HL-60 (cell line): ENCODE results near the gene DNAJB6.
"Not testable (repeated sequence)": the region's sequence is repeated elsewhere in the genome, so short reads cannot be mapped to it uniquely, and the experiment has no call there.

Experiments
- SPI1 ChIP-seq: IDR thresholded peaks from 2 replicates; pipeline ENCODE4 v1.6.1; 2012; ENCODE audit warnings: low read depth, mild to moderate bottlenecking, borderline replicate concordance
- TF ChIP-seq, protein P1 (sequence below): IDR thresholded peaks from one replicate; pipeline ENCODE4 v1.5.1; 2011; ENCODE audit warnings: low read length, control low read depth, inconsistent platforms; ENCODE audit not compliant: insufficient read depth
- TF ChIP-seq, protein P2 (sequence below): IDR thresholded peaks from 2 replicates; pipeline ENCODE4 v1.6.1; 2012; ENCODE audit warnings: low read depth; ENCODE audit not compliant: insufficient replicate concordance

DNA sequence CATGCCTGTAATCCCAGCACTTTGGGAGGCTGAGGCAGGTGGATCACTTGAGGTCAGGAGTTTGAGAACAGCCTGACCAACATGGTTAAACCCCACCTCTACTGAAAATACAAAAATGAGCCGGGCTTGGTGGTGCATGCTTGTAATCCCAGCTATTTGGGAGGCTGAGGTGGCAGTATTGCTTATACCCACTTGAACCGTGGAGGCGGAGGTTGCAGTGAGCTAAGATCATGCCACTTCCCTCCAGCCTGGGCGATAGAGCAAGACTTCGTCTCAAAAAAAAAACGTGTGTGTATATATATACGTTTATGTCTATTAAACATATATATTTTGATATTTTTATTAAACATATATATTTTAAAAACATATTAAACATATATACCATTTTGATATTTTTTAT lies 5.8 kb upstream of the DNAJB6 start:
- TF ChIP-seq, protein P1, sequence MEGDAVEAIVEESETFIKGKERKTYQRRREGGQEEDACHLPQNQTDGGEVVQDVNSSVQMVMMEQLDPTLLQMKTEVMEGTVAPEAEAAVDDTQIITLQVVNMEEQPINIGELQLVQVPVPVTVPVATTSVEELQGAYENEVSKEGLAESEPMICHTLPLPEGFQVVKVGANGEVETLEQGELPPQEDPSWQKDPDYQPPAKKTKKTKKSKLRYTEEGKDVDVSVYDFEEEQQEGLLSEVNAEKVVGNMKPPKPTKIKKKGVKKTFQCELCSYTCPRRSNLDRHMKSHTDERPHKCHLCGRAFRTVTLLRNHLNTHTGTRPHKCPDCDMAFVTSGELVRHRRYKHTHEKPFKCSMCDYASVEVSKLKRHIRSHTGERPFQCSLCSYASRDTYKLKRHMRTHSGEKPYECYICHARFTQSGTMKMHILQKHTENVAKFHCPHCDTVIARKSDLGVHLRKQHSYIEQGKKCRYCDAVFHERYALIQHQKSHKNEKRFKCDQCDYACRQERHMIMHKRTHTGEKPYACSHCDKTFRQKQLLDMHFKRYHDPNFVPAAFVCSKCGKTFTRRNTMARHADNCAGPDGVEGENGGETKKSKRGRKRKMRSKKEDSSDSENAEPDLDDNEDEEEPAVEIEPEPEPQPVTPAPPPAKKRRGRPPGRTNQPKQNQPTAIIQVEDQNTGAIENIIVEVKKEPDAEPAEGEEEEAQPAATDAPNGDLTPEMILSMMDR: not testable (repeated sequence)
- TF ChIP-seq SPI1: not testable (repeated sequence)
- TF ChIP-seq, protein P2, sequence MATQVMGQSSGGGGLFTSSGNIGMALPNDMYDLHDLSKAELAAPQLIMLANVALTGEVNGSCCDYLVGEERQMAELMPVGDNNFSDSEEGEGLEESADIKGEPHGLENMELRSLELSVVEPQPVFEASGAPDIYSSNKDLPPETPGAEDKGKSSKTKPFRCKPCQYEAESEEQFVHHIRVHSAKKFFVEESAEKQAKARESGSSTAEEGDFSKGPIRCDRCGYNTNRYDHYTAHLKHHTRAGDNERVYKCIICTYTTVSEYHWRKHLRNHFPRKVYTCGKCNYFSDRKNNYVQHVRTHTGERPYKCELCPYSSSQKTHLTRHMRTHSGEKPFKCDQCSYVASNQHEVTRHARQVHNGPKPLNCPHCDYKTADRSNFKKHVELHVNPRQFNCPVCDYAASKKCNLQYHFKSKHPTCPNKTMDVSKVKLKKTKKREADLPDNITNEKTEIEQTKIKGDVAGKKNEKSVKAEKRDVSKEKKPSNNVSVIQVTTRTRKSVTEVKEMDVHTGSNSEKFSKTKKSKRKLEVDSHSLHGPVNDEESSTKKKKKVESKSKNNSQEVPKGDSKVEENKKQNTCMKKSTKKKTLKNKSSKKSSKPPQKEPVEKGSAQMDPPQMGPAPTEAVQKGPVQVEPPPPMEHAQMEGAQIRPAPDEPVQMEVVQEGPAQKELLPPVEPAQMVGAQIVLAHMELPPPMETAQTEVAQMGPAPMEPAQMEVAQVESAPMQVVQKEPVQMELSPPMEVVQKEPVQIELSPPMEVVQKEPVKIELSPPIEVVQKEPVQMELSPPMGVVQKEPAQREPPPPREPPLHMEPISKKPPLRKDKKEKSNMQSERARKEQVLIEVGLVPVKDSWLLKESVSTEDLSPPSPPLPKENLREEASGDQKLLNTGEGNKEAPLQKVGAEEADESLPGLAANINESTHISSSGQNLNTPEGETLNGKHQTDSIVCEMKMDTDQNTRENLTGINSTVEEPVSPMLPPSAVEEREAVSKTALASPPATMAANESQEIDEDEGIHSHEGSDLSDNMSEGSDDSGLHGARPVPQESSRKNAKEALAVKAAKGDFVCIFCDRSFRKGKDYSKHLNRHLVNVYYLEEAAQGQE: not testable (repeated sequence)
